Fibroblast of pulmonary artery (primary cell): ENCODE measurements around the gene POLA2.
A peak's percentile ranks its signal among the peaks of the same experiment; 100 is the strongest.

Experiments
- DNase-seq: peaks from one replicate; pipeline ENCODE4 v3.0.0-alpha.2; 2010; ENCODE audit warnings: low read depth
- H3K4me3 ChIP-seq: replicated peaks from 2 replicates; pipeline ENCODE4 v1.5.1; 2011; ENCODE audit warnings: low read depth, mild to moderate bottlenecking, control low read depth, low read length, moderate library complexity
- TF ChIP-seq, protein P1 (sequence below): IDR thresholded peaks from 2 replicates; pipeline ENCODE4 v1.5.1; 2011; ENCODE audit warnings: mild to moderate bottlenecking, control low read depth, low read length, inconsistent platforms; ENCODE audit errors: missing control alignments

The POLA2 gene

GRCh38 chr11:65295001-65295400 lies 33.2 kb downstream of the POLA2 start:
- TF ChIP-seq, protein P1, sequence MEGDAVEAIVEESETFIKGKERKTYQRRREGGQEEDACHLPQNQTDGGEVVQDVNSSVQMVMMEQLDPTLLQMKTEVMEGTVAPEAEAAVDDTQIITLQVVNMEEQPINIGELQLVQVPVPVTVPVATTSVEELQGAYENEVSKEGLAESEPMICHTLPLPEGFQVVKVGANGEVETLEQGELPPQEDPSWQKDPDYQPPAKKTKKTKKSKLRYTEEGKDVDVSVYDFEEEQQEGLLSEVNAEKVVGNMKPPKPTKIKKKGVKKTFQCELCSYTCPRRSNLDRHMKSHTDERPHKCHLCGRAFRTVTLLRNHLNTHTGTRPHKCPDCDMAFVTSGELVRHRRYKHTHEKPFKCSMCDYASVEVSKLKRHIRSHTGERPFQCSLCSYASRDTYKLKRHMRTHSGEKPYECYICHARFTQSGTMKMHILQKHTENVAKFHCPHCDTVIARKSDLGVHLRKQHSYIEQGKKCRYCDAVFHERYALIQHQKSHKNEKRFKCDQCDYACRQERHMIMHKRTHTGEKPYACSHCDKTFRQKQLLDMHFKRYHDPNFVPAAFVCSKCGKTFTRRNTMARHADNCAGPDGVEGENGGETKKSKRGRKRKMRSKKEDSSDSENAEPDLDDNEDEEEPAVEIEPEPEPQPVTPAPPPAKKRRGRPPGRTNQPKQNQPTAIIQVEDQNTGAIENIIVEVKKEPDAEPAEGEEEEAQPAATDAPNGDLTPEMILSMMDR, result no peak
- H3K4me3 ChIP-seq, result no peak overlapping the region
- DNase-seq, result no peak

- TF ChIP-seq, protein P1, result no peak
- no peak overlapping the region for H3K4me3 ChIP-seq
- DNase-seq, result no peak
Measured at GRCh38 chr11:65295571-65296341, 34.0 kb downstream of the POLA2 start.

DNA sequence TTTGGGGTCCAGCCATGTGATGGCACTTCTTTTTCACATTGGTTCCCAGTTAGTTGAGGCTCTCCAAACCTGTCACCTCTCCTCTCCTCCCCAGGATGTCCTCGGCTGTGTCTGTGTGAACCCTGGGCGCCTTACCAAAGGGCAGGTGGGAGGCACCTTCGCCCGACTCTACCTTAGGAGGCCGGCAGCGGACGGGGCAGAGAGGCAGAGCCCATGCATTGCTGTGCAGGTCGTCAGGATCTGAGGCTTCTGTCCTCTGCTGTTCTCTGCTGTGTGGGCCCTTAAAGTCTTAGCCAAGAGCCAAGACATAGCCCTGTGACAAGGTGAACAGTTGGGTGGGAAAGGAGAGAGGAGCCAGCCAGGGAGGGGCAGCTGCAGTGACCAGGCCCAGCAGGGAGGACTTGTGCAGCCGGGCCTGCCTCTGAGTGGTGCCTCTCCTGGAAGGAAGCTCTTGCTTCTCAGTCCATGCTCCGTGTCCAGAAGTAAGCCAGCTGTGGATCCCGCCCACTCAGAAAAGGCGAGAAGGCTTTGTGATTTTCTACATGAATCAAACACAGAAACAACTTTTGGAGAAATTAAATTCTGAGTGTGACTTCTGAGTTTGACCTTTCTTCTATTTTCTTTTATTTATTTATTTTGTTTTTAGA lies 35.4 kb downstream of the POLA2 start:
- H3K4me3 ChIP-seq, result no peak overlapping the region
- TF ChIP-seq, protein P1, result no peak
- DNase-seq, result no peak

- TF ChIP-seq, protein P1, result no peak
- DNase-seq, result peak; percentile 69
- H3K4me3 ChIP-seq, result no peak overlapping the region
Measured at GRCh38 chr11:65298131-65298535, 36.4 kb downstream of the POLA2 start.

GRCh38 chr11:65298655-65299179 lies 37.0 kb downstream of the POLA2 start:
- peak; percentile 85 for DNase-seq
- TF ChIP-seq, protein P1, result no peak
- H3K4me3 ChIP-seq, result no peak overlapping the region

DNA sequence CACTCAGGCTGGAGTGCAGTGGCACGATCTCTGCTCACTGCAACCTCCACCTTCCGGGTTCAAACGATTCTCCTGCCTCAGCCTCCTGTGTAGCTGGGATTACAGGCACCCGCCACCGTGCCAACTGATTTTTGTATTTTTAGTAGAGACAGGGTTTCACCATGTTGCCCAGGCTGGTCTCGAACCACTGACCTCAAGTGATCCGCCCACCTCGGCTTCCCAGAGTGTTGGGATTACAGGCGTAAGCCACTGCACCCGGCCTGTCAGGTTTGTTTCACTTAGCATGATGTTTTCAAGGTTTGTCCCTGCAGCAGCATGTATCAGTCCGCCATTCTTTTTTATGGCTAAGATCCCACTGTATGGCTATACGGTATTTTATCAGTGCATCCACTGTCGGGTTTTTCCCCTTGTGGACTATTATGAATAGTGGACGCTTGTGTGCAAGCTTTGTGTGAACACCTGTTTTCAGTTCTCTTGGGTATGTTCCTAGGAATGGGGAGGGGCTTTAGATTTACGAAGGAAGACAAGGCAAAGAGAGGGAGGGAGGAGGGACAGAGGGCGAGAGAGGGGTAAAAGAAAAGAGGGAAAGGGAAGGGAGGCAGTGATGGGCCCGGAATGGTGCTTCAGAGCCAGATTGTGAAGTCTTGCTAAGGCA lies 39.0 kb downstream of the POLA2 start:
- DNase-seq, result no peak
- no peak overlapping the region for H3K4me3 ChIP-seq
- TF ChIP-seq, protein P1, result no peak
